H9 (cell line): ENCODE measurements around the gene IQCM. TPM values are rescaled to one million over a fixed set of nuclear protein-coding genes. Genes with fewer than 3 reads are reported as not detected.

Experiments used
- DNase-seq: peaks from one replicate; pipeline ENCODE4 v3.0.0-alpha.2; 2017
- H2AFZ ChIP-seq: one replicate; pipeline ENCODE4 v1.6.1; 2013; ENCODE audit warnings: mild to moderate bottlenecking, low read length, control low read depth, moderate library complexity
- H2AK5ac ChIP-seq: 2 replicates; pipeline ENCODE4 v1.6.1; 2013; ENCODE audit warnings: low read length, control low read depth, mixed read lengths; ENCODE audit not compliant: insufficient read length
- H2BK120ac ChIP-seq: one replicate; pipeline ENCODE4 v1.6.1; 2013; ENCODE audit warnings: low read depth, mild to moderate bottlenecking, low read length, control low read depth, inconsistent platforms; ENCODE audit not compliant: poor library complexity, severe bottlenecking
- H2BK12ac ChIP-seq: 2 replicates; pipeline ENCODE4 v1.6.1; 2013; ENCODE audit warnings: low read length, control low read depth, mixed read lengths, low read depth; ENCODE audit not compliant: insufficient read length
- H2BK15ac ChIP-seq: 2 replicates; pipeline ENCODE4 v1.6.1; 2013; ENCODE audit warnings: low read depth, low read length, control low read depth
- H2BK20ac ChIP-seq: one replicate; pipeline ENCODE4 v1.6.1; 2013; ENCODE audit warnings: low read depth, mild to moderate bottlenecking, low read length, control low read depth, inconsistent platforms; ENCODE audit not compliant: poor library complexity, severe bottlenecking
- H2BK5ac ChIP-seq: 2 replicates; pipeline ENCODE4 v1.6.1; 2013; ENCODE audit warnings: low read length, control low read depth, mixed read lengths; ENCODE audit not compliant: insufficient read length
- H3K14ac ChIP-seq: 2 replicates; pipeline ENCODE4 v1.6.1; 2013; ENCODE audit warnings: low read length, control low read depth; ENCODE audit not compliant: insufficient read depth
- H3K18ac ChIP-seq: 2 replicates; pipeline ENCODE4 v1.6.1; 2013; ENCODE audit warnings: low read depth, mild to moderate bottlenecking, mixed read lengths, low read length, control low read depth; ENCODE audit not compliant: insufficient read length
- H3K23ac ChIP-seq: 2 replicates; pipeline ENCODE4 v1.6.1; 2013; ENCODE audit warnings: low read length, control low read depth, mixed read lengths, low read depth; ENCODE audit not compliant: insufficient read length
- H3K23me2 ChIP-seq: 2 replicates; pipeline ENCODE4 v1.6.1; 2013; ENCODE audit warnings: low read depth, mild to moderate bottlenecking, mixed read lengths, low read length, control low read depth; ENCODE audit not compliant: insufficient read length, poor library complexity, severe bottlenecking
- H3K27ac ChIP-seq: 2 replicates; pipeline ENCODE4 v1.5.1; 2013; ENCODE audit warnings: low read length, control low read depth, mixed read lengths, low read depth; ENCODE audit not compliant: insufficient read length
- H3K27me3 ChIP-seq: 2 replicates; pipeline ENCODE4 v1.6.1; 2013; ENCODE audit warnings: low read length, control low read depth, inconsistent platforms; ENCODE audit not compliant: insufficient read depth
- H3K4ac ChIP-seq: 2 replicates; pipeline ENCODE4 v1.6.1; 2013; ENCODE audit warnings: low read depth, mild to moderate bottlenecking, control low read depth, inconsistent platforms, low read length, moderate library complexity
- H3K4me1 ChIP-seq: 2 replicates; pipeline ENCODE4 v1.6.1; 2013; ENCODE audit warnings: low read length, control low read depth, inconsistent platforms; ENCODE audit not compliant: insufficient read depth
- H3K4me2 ChIP-seq: 2 replicates; pipeline ENCODE4 v1.6.1; 2013; ENCODE audit warnings: low read length, control low read depth, mixed read lengths; ENCODE audit not compliant: insufficient read length, insufficient read depth
- H3K56ac ChIP-seq: 2 replicates; pipeline ENCODE4 v1.6.1; 2013; ENCODE audit warnings: low read depth, mild to moderate bottlenecking, mixed read lengths, low read length, control low read depth; ENCODE audit not compliant: insufficient read length
- H3K79me1 ChIP-seq: 2 replicates; pipeline ENCODE4 v1.6.1; 2013; ENCODE audit warnings: low read depth, mild to moderate bottlenecking, moderate library complexity, low read length, control low read depth, inconsistent platforms; ENCODE audit not compliant: insufficient read depth, poor library complexity, severe bottlenecking
- H3K79me2 ChIP-seq: 2 replicates; pipeline ENCODE4 v1.6.1; 2013; ENCODE audit warnings: low read length, control low read depth, inconsistent platforms; ENCODE audit not compliant: insufficient read depth
- H3K9ac ChIP-seq: 2 replicates; pipeline ENCODE4 v1.6.1; 2013; ENCODE audit warnings: low read length, control low read depth, mixed read lengths; ENCODE audit not compliant: insufficient read length; ENCODE audit errors: extremely low read depth
- H3K9me3 ChIP-seq: one replicate; pipeline ENCODE4 v1.6.1; 2013; ENCODE audit warnings: low read depth, low read length, inconsistent platforms; ENCODE audit not compliant: control insufficient read depth
- H3T11ph ChIP-seq: one replicate; pipeline ENCODE4 v1.6.1; 2013; ENCODE audit warnings: mild to moderate bottlenecking, low read length, control low read depth, inconsistent platforms
- H4K20me1 ChIP-seq: one replicate; pipeline ENCODE4 v1.6.1; 2013; ENCODE audit not compliant: control insufficient read depth, insufficient read length, insufficient read depth
- H4K5ac ChIP-seq: 2 replicates; pipeline ENCODE4 v1.6.1; 2013; ENCODE audit warnings: low read depth, mild to moderate bottlenecking, mixed read lengths, low read length, control low read depth; ENCODE audit not compliant: insufficient read length
- H4K8ac ChIP-seq: replicated peaks from 2 replicates; pipeline ENCODE4 v1.6.1; 2013; ENCODE audit warnings: low read length, control low read depth, mixed read lengths, low read depth; ENCODE audit not compliant: insufficient read length
- H4K91ac ChIP-seq: 2 replicates; pipeline ENCODE4 v1.6.1; 2013; ENCODE audit warnings: low read depth, mild to moderate bottlenecking, moderate library complexity, mixed read lengths, low read length, control low read depth; ENCODE audit not compliant: insufficient read length
- H3K27ac Mint-ChIP-seq, 3 experiments: 2 replicates in 2 of 3; 3 replicates in 1 of 3; pipeline ENCODE4 v1.8.0; 2020 to 2021; ENCODE audit warnings: mixed read lengths in 3 of 3, mild to moderate bottlenecking in 1 of 3, moderate library complexity in 1 of 3
- H3K27me3 Mint-ChIP-seq: 2 replicates; pipeline ENCODE4 v1.8.0; 2021; ENCODE audit warnings: low read depth, mild to moderate bottlenecking, moderate library complexity, mixed read lengths
- H3K36me3 Mint-ChIP-seq, 3 experiments: 2 replicates in 2 of 3; 3 replicates in 1 of 3; pipeline ENCODE4 v1.8.0; 2020 to 2021; ENCODE audit warnings: low read depth in 3 of 3, mixed read lengths in 3 of 3; ENCODE audit not compliant: insufficient read depth in 1 of 3
- H3K4me1 Mint-ChIP-seq, 2 experiments: 2 replicates each; pipeline ENCODE4 v1.8.0; 2020; ENCODE audit warnings: mixed read lengths in 2 of 2
- H3K4me3 Mint-ChIP-seq, 2 experiments: 2 replicates in 1 of 2; 3 replicates in 1 of 2; pipeline ENCODE4 v1.8.0; 2020 to 2021; ENCODE audit warnings: mild to moderate bottlenecking in 2 of 2, mixed read lengths in 2 of 2, moderate library complexity in 1 of 2
- H3K9me3 Mint-ChIP-seq, 2 experiments: 2 replicates in 1 of 2; 3 replicates in 1 of 2; pipeline ENCODE4 v1.8.0; 2020; ENCODE audit warnings: mild to moderate bottlenecking in 2 of 2, mixed read lengths in 2 of 2, moderate library complexity in 1 of 2
- CTCF ChIP-seq: fragments of 200-600 bp; sonication (generic); conservative IDR thresholded peaks from 3 replicates; pipeline ENCODE4 v1.8.0; 2021; ENCODE audit warnings: antibody characterized with exemption, mild to moderate bottlenecking
- WGBS: extraction: QIAGEN DNeasy Blood & Tissue Kit; methylation state at CpG from one replicate; pipeline ENCODE4 v1.1.7; 2013; ENCODE audit warnings: missing lambda C conversion rate, low lambda C conversion rate, mixed read lengths; ENCODE audit not compliant: insufficient read length; ENCODE audit errors: extremely low coverage; 5-methylcytosine and 5-hydroxymethylcytosine counted together
- total RNA-seq: library from RNA; stranded (reverse); gene quantifications from 2 replicates; pipeline ENCODE4 v1.2.1, GENCODE V29; 2021

The IQCM gene
- total RNA-seq, 1 experiment from 2014 or later, result 0.15 TPM

DNA sequence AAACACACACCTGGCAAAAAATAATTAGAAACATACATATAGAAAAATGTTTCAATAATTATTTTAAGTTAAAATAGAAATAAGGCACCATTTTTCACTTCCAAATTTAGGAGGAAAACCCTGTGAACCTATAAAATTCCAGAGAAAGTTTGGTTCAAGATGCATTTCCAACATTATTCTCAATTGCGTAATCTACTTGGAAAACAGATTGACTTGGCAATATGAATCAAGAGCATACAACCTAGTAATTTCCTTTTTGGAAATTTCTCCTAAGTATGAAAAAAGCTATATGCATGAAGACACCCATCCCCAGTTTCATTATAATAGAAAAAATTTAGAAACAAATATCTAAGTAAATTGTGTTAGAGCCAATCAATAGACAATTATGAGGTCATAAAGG, 242.9 kb downstream of the IQCM start:
- Histone ChIP-seq H3K4ac (no peak overlapping the region), H2BK20ac (no peak overlapping the region), H3T11ph (no peak overlapping the region), H2BK120ac (no peak overlapping the region), H4K8ac (no peak overlapping the region), H3K79me1 (no peaks in the 10 kb centered on the region), H2AFZ (no peak overlapping the region), H3K18ac (no peak overlapping the region), H4K20me1 (no peaks in the 10 kb centered on the region), H3K4me2 (no peak overlapping the region), H2AK5ac (no peak overlapping the region), H3K79me2 (no peaks in the 10 kb centered on the region), H3K23ac (no peak overlapping the region), H2BK5ac (no peak overlapping the region), H3K23me2 (no peaks in the 10 kb centered on the region), H2BK15ac (no peak overlapping the region), H3K27me3 (no peaks in the 10 kb centered on the region), H3K56ac (no peak overlapping the region), H3K14ac (no peak overlapping the region), H3K9ac (no peak overlapping the region), H3K27ac (no peak overlapping the region), H4K91ac (no peak overlapping the region), H2BK12ac (no peak overlapping the region), H3K9me3 (no peaks in the 10 kb centered on the region), H3K4me1 (no peaks in the 10 kb centered on the region), H4K5ac (no peak overlapping the region)
- H3K4me3 Mint-ChIP-seq, result no peak overlapping the region
- no peaks in the 10 kb centered on the region for H3K36me3 Mint-ChIP-seq
- H3K27me3 Mint-ChIP-seq, result no peaks in the 10 kb centered on the region
- H3K9me3 Mint-ChIP-seq, result no peaks in the 10 kb centered on the region
- no peak for DNase-seq
- H3K27ac Mint-ChIP-seq, result no peak overlapping the region
- no peaks in the 10 kb centered on the region for H3K4me1 Mint-ChIP-seq
- TF ChIP-seq CTCF, result no peak
- no CpG with 5 or more reads among the region's 1 CpG for WGBS
